Measurements from ENCODE around the gene TXNIP. TPM values are rescaled to one million over a fixed set of nuclear protein-coding genes. Genes with fewer than 3 reads are reported as not detected.
A peak's percentile ranks its signal among the peaks of the same experiment; 100 is the strongest.

Gene TXNIP
- total RNA-seq, 1 donor from 2014 or later = 129 TPM

DNA sequence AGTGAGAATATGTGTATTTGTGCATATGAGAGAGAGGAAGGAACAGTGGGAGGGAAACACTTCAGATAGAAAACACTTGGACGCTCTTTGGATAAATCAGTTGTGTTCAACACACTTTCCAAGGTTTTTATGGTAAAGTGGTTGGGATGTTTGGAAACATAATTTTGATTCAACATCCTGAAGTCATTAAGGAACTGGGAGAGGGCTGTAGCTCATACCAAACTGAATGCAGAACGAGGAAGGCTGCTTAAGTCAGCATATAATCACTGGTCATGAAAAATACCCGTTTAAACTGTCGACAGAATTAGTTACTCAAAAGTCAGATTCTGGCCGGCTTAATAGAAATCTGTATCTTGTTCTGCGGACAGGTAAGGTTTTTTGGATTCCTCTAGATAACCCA lies 53.5 kb downstream of the TXNIP start:
- Mint-ChIP-seq H3K4me1 (no peaks in the 10 kb centered on the region), H3K27ac (peak overlapping the region; percentile 21), H3K36me3 (peaks cover 2% of the 10 kb centered on the region), H3K9me3 (no peaks in the 10 kb centered on the region), H3K4me3 (no peak overlapping the region), H3K27me3 (ENCODE audit: low read depth) (no peaks in the 10 kb centered on the region)
- TF ChIP-seq, protein P1, sequence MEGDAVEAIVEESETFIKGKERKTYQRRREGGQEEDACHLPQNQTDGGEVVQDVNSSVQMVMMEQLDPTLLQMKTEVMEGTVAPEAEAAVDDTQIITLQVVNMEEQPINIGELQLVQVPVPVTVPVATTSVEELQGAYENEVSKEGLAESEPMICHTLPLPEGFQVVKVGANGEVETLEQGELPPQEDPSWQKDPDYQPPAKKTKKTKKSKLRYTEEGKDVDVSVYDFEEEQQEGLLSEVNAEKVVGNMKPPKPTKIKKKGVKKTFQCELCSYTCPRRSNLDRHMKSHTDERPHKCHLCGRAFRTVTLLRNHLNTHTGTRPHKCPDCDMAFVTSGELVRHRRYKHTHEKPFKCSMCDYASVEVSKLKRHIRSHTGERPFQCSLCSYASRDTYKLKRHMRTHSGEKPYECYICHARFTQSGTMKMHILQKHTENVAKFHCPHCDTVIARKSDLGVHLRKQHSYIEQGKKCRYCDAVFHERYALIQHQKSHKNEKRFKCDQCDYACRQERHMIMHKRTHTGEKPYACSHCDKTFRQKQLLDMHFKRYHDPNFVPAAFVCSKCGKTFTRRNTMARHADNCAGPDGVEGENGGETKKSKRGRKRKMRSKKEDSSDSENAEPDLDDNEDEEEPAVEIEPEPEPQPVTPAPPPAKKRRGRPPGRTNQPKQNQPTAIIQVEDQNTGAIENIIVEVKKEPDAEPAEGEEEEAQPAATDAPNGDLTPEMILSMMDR (IDR thresholded peaks at IDR 0.05; ENCODE audit: unreplicated experiment) = no peak
- no peak for DNase-seq (ENCODE audit: low spot score in 2 of 2, unreplicated experiment in 2 of 2)

Other genes with a start within 250 kb of the TXNIP start
- 13.9 to 15.3 TPM (median 15.0 TPM) in 3 replicates for gene RNF115, start 172.5 kb downstream of the TXNIP start, total RNA-seq
- gene POLR3C, start 172.4 kb downstream of the TXNIP start, total RNA-seq = 32.5 to 34.2 TPM (median 33.5 TPM) in 3 replicates
- gene NUDT17, start 150.9 kb downstream of the TXNIP start, total RNA-seq = 4.7 to 5.4 TPM (median 5.3 TPM) in 3 replicates
- 57.6 to 62.6 TPM (median 62.0 TPM) in 3 replicates for gene PIAS3, start 137.5 kb downstream of the TXNIP start, total RNA-seq
- 0.40 to 0.61 TPM (median 0.58 TPM) in 3 replicates for gene ANKRD35, start 110.7 kb downstream of the TXNIP start, total RNA-seq
- gene ITGA10, start 86.5 kb downstream of the TXNIP start, total RNA-seq = 0.38 to 0.60 TPM (median 0.59 TPM) in 3 replicates
- gene PEX11B, start 77.9 kb downstream of the TXNIP start, total RNA-seq = 26.8 to 27.2 TPM (median 26.9 TPM) in 3 replicates
- 146 to 154 TPM (median 148 TPM) in 3 replicates for gene RBM8A, start 69.1 kb downstream of the TXNIP start, total RNA-seq
- gene LIX1L, start 38.6 kb downstream of the TXNIP start, total RNA-seq = 26.6 to 27.6 TPM (median 27.1 TPM) in 3 replicates
- 0.86 to 1.9 TPM (median 0.94 TPM) in 3 replicates for gene ANKRD34A, start 32.0 kb downstream of the TXNIP start, total RNA-seq
- gene POLR3GL, start 31.9 kb downstream of the TXNIP start, total RNA-seq = 14.4 to 16.4 TPM (median 14.7 TPM) in 3 replicates
- not detected in 3 replicates for gene HJV, start 25.2 kb upstream of the TXNIP start, total RNA-seq
- gene NBPF10, start 148.2 kb upstream of the TXNIP start, total RNA-seq = 6.3 to 7.0 TPM (median 6.4 TPM) in 3 replicates
- gene NOTCH2NLA, start 232.4 kb upstream of the TXNIP start, total RNA-seq = 71.2 to 79.3 TPM (median 72.8 TPM) in 3 replicates

Measured in mesothelial cell of epicardium (in vitro differentiated cells).